Stimulated activated naive B cell treated with anti-CD40 and anti-IgM and Interleukin-4, amounts not matched to agents 10 μg/mL and 1 μg/mL and 100 μg/mL, for 72 hours (primary cell): ENCODE results near the gene SLC2A11.
"Not testable (repeated sequence)": the region's sequence is repeated elsewhere in the genome, so short reads cannot be mapped to it uniquely, and the experiment has no call there.

ENCODE experiments used
- ATAC-seq, 2 donors: fragments of 150-1000 bp; cut with Tn5 transposase; replicated peaks; 2 replicates each; pipeline ENCODE4 v1.10.0; 2021; ENCODE audit warnings: moderate library complexity in 1 of 2
- DNase-seq: peaks from one replicate; pipeline ENCODE4 v3.0.0; 2021
- H3K27ac Mint-ChIP-seq: one replicate; pipeline ENCODE4 v1.8.0; 2022; ENCODE audit warnings: mild to moderate bottlenecking, mixed read lengths
- H3K27me3 Mint-ChIP-seq, 2 donors: one replicate each; pipeline ENCODE4 v1.8.0; 2022; ENCODE audit warnings: mixed read lengths in 2 of 2
- H3K36me3 Mint-ChIP-seq, 2 donors: one replicate each; pipeline ENCODE4 v1.8.0; 2022; ENCODE audit warnings: mixed read lengths in 2 of 2, mild to moderate bottlenecking in 1 of 2
- H3K4me1 Mint-ChIP-seq, 2 donors: one replicate each; pipeline ENCODE4 v1.8.0; 2022; ENCODE audit warnings: mixed read lengths in 2 of 2, mild to moderate bottlenecking in 1 of 2
- H3K4me3 Mint-ChIP-seq, 2 donors: one replicate each; pipeline ENCODE4 v1.8.0; 2022; ENCODE audit warnings: mild to moderate bottlenecking in 2 of 2, mixed read lengths in 2 of 2, moderate library complexity in 1 of 2
- H3K9me3 Mint-ChIP-seq, 2 donors: one replicate each; pipeline ENCODE4 v1.8.0; 2022; ENCODE audit warnings: mixed read lengths in 2 of 2, mild to moderate bottlenecking in 1 of 2

The SLC2A11 gene

DNA sequence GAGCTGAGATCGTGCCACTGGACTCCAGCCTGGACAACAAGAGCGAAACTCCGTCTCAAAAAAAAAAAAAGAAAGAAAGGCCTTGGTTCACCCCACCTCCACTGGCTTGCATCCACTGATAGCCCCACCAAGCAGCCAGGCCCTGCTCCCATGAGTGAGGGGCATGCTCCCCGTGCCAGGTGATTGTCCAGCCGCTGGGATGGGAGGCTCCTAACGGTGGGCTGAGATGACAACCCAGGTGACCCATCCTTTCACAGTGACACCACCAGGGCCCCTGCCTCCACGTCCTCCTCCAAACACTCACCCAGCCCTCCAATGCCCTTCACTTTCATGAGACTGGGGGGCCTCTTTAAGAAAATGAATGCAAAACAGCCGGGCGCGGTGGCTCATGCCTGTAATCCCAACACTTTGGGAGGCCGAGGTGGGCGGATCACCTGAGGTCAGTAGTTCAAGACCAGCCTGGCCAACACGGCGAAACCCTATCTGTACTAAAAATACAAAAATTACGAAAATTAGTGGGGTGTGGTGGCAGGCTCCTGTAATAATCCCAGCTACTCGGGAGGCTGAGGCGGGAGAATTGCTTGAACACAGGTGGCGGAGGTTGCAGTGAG lies 10.3 kb upstream of the SLC2A11 start:
- no peak overlapping the region for H3K27ac Mint-ChIP-seq
- DNase-seq (no peak), ATAC-seq (no peak)
- H3K9me3 Mint-ChIP-seq: no peaks in the 10 kb centered on the region
- H3K4me1 Mint-ChIP-seq: peaks cover 52 to 71% of the 10 kb centered on the region in 2 donors
- H3K4me3 Mint-ChIP-seq: peak overlapping the region in 1 of 2 donors; percentile 4
- no peaks in the 10 kb centered on the region for H3K27me3 Mint-ChIP-seq
- H3K36me3 Mint-ChIP-seq: no peaks in the 10 kb centered on the region

DNA sequence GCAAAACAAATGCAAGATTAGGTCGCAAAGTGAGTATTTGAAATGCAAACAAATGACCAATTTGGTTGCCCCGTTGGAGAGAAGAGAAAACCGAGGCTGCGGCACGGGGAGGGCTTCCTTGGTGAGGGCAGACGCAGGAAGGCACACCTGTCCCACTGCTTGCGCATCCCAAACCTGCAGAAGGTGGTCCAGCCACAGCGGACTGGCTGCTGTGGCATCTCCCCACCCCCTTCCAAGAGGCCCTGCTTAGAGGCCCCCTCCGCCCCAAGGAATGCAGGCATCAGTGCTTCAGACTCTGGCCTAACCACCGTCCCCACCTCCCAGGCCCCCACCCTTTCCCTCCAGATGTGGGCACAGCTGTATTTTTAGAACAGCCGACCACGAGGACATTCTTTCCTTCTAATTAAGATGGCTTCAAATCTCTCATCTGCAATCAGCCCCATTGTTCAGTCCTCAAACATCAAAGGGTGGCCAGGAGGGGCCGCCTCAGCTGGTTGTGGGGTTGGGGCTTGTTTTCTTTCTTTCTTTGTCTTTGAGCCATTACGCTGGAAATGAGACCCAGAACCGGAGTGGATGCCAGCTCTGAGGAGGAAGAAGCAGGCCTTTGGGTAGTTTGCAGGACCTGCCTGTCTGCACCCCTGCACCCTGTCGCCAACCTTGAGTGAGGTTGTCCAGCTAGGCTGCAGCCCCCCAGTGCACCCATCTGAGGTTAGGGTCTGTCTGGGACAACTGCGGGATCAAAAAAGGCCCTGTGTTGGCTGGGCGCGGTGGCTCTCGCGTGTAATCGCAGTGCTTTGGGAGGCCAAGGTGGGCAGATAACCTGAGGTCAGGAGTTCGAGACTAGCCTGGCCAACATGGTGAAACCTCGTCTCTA lies 9.4 kb upstream of the SLC2A11 start:
- Mint-ChIP-seq H3K27ac (no peak overlapping the region), H3K4me1 (peaks cover 47 to 63% of the 10 kb centered on the region in 2 donors), H3K36me3 (no peaks in the 10 kb centered on the region), H3K9me3 (no peaks in the 10 kb centered on the region), H3K4me3 (no peak overlapping the region), H3K27me3 (no peaks in the 10 kb centered on the region)
- DNase-seq (no peak), ATAC-seq (no peak)

DNA sequence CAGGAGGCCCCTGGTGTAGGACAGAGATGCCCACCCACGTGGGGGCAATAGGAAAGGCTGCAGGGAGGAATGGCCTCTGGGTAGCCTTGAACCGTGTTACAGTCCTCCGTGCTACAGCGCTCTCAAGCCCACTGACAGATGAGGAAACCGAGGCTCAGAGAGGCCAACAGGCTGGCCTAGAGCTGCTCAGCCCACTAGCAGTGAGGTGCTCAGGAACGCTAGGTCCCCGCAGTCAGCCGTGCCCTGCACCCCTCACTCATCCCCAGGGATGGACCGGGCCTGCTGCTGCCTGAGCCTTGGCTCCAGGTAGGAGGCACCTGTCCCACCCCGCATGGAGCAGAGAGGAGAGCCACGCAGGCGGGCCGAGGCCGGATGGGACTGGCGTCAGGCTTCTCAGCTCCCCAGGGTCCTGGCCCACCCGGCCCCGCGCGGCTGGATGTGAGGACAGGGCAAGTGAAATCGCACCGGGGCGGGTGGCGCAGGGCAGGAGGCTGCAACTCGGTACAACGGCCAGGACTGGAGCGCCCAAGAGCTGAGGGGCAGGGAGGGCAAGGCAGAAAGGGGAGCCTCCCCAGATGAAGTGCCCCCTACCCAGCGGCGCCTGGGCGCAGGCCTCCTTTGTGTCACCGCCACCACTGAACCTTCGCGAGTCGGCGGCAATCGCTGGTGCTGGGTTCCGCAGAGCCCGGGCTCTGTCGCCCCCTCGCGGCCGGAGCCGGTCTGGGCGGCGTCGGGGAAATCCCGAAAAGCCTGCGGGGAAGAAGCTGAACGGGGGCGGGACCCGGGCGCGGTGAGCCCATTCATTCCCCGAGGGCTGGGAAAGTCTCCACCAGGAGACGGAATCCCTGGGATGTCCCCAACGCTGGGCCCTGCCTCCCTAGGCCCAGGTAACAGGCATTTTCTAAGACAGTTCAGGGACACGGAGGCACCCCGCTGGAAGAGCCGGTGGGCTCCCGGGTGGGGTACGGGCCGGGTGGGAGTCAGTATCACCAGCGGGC lies 8.4 kb upstream of the SLC2A11 start:
- Mint-ChIP-seq H3K4me1 (peaks cover 43 to 57% of the 10 kb centered on the region in 2 donors), H3K27me3 (no peaks in the 10 kb centered on the region)

GRCh38 chr22:23850136-23850611 lies 7.5 kb upstream of the SLC2A11 start:
- H3K9me3 Mint-ChIP-seq: no peaks in the 10 kb centered on the region
- peak in 1 of 2 donors; percentile 48 for ATAC-seq
- H3K27me3 Mint-ChIP-seq: no peaks in the 10 kb centered on the region
- peak overlapping the region; percentile 81 for H3K27ac Mint-ChIP-seq
- H3K4me3 Mint-ChIP-seq: peak overlapping the region; percentile 53 to 66
- no peaks in the 10 kb centered on the region for H3K36me3 Mint-ChIP-seq
- no peak for DNase-seq
- peaks cover 35 to 49% of the 10 kb centered on the region in 2 donors for H3K4me1 Mint-ChIP-seq

More for the DNA sequence above, 8.4 kb upstream of the SLC2A11 start:
- H3K9me3 Mint-ChIP-seq: no peaks in the 10 kb centered on the region
- peak; percentile 71 to 77 for ATAC-seq
- peak overlapping the region; percentile 76 for H3K27ac Mint-ChIP-seq
- peak overlapping the region; percentile 64 to 76 for H3K4me3 Mint-ChIP-seq
- no peaks in the 10 kb centered on the region for H3K36me3 Mint-ChIP-seq
- peak; percentile 82 for DNase-seq

DNA sequence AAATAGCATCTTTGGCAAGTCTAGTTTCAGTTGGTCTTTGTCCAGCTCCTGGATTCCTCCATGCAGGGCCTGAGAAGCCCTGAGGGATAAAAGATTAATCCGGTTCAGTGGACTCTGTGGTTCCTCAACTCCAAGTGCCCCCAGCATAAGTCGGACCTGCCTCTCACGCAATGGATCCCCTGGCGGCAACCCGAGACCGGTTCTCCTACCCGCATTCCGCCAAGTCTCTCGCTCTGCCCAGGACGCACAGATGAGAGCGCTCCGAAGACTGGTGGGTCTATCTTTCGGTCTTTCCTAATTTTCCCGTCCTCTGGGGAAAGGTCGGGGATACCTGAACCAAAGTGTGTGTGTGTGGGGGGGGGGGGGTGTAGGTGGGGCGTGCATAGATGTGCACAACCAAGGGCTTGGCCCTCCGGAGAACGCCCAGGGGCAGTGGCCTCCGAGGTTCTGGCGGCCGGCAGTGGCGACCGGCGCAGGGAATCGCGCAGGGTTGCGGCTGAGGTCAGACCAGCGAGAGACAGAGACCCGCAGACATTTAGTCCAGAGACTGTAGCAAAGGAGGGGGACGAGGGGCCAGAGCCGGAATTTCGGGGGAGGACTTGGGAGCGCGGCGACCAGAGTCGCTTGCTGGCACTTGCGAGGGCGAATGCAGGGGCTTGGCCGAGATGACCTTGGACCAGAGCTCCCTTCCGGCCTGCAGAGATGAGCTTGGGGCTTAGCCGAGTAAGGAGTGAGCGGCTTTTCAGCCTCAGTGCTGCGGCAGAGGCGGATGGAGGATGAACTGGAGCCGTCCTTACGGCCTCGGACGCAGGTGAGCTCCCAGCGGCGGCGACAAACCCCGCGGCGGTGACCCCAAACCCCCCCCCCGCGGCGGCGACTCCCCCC lies 712 bp upstream of the SLC2A11 start:
- H3K27ac Mint-ChIP-seq: peak overlapping the region; percentile 98
- H3K36me3 Mint-ChIP-seq: peaks cover 0 to 2% of the 10 kb centered on the region in 2 donors
- no peaks in the 10 kb centered on the region for H3K27me3 Mint-ChIP-seq
- peak; percentile 64 to 67 for ATAC-seq
- peaks cover 14 to 24% of the 10 kb centered on the region in 2 donors for H3K4me1 Mint-ChIP-seq
- peak; percentile 51 for DNase-seq
- H3K9me3 Mint-ChIP-seq: no peaks in the 10 kb centered on the region
- peak overlapping the region; percentile 96 to 97 for H3K4me3 Mint-ChIP-seq

DNA sequence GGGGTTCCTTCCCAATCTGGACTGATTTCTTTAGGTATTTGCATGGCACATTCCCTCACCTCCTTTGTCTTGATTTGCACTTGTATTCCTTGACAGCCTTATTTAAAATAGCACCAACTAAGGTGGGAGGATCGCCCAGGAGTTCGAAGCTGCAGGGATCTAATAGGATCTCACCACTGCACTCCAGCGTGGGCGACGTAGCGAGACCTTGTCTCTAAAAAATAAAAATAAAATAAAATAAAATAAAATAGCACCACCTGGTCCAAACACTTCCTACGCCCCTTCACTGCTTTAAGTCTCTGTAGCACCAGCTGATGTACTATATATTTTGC lies 775 bp downstream of the SLC2A11 start:
- ATAC-seq: no peak
- Mint-ChIP-seq H3K9me3 (no peaks in the 10 kb centered on the region), H3K36me3 (peaks cover 6 to 16% of the 10 kb centered on the region in 2 donors), H3K4me1 (peaks cover 22 to 31% of the 10 kb centered on the region in 2 donors), H3K4me3 (peak overlapping the region; percentile 96 to 97), H3K27ac (peak overlapping the region; percentile 98), H3K27me3 (no peaks in the 10 kb centered on the region)
- no peak for DNase-seq

- H3K27ac Mint-ChIP-seq: no peak overlapping the region
- ATAC-seq (no peak), DNase-seq (no peak)
- H3K4me1 Mint-ChIP-seq: peaks cover 24 to 31% of the 10 kb centered on the region in 2 donors
- H3K9me3 Mint-ChIP-seq: no peaks in the 10 kb centered on the region
- peak overlapping the region; percentile 96 to 97 for H3K4me3 Mint-ChIP-seq
- H3K27me3 Mint-ChIP-seq: no peaks in the 10 kb centered on the region
- H3K36me3 Mint-ChIP-seq: peaks cover 13 to 19% of the 10 kb centered on the region in 2 donors
Observed at GRCh38 chr22:23859201-23859600, 1.5 kb downstream of the SLC2A11 start.

- ATAC-seq, DNase-seq, H3K27me3 Mint-ChIP-seq, H3K9me3 Mint-ChIP-seq, H3K4me3 Mint-ChIP-seq, H3K27ac Mint-ChIP-seq: not testable (repeated sequence)
- peaks cover 24 to 31% of the 10 kb centered on the region in 2 donors for H3K4me1 Mint-ChIP-seq
- peaks cover 13 to 19% of the 10 kb centered on the region in 2 donors for H3K36me3 Mint-ChIP-seq
Observed at GRCh38 chr22:23860187-23860586, 2.5 kb downstream of the SLC2A11 start.

- Mint-ChIP-seq H3K27me3 (no peaks in the 10 kb centered on the region), H3K9me3 (no peaks in the 10 kb centered on the region), H3K36me3 (peaks cover 20 to 33% of the 10 kb centered on the region in 2 donors), H3K4me1 (peaks cover 19 to 29% of the 10 kb centered on the region in 2 donors), H3K27ac (no peak overlapping the region), H3K4me3 (no peak overlapping the region)
- ATAC-seq: peak in 1 of 2 donors; percentile 15
- no peak for DNase-seq
Observed at GRCh38 chr22:23862103-23862502, 4.4 kb downstream of the SLC2A11 start.

DNA sequence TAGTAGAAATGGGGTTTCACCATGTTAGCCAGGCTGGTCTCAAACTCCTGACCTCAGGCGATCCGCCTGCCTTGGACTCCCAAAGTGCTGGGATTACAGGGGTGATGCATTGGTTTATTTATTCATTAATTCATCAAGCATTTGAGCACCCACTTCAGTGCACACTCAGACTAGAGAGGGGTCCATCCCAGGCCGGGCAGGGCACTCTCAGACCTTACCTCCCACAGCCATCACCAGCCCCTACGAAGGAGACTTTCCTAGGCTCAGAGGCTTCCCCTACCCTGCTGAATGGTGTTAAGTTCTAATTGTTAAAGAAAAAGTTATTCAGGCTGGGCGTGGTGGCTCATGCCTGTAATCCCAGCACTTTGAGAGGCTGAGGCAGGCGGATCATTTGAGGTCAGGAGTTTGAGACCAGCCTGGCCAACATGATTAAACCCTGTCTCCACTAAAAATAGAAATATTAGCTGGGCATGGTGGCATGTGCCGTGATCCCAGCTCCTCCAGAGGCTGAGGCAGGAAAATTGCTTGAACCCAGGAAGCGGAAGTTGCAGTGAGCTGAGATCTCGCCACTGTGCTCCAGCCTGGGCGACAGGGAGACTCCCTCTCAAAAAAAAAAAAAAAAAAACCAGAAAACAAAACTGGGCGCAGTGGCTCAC lies 7.0 kb downstream of the SLC2A11 start:
- DNase-seq, ATAC-seq, H3K27ac Mint-ChIP-seq, H3K9me3 Mint-ChIP-seq, H3K4me3 Mint-ChIP-seq, H3K27me3 Mint-ChIP-seq: not testable (repeated sequence)
- peaks cover 30 to 49% of the 10 kb centered on the region in 2 donors for H3K36me3 Mint-ChIP-seq
- H3K4me1 Mint-ChIP-seq: peaks cover 12 to 15% of the 10 kb centered on the region in 2 donors

DNA sequence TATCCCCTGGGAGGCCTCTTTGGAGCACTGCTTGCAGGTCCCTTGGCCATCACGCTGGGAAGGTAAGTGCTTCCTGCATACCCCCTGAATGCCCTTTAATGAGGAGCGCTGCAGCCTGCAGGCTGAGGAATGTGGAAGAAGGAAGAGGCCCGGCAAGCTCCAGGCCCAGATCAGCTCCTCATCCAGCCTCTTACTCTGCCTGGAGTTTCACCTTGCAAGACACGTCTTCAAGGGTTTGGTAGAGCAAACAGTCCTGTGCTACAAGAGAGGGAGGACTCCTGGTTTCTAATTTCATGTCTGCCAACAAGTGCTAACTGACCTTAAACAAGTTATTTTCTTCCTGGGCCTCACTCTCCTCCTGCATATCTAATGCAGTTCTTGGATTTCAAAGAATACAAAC lies 10.9 kb downstream of the SLC2A11 start:
- Mint-ChIP-seq H3K9me3 (no peaks in the 10 kb centered on the region), H3K36me3 (peaks cover 30 to 43% of the 10 kb centered on the region in 2 donors), H3K27ac (no peak overlapping the region), H3K4me1 (peaks cover 2 to 6% of the 10 kb centered on the region in 2 donors), H3K27me3 (no peaks in the 10 kb centered on the region), H3K4me3 (no peak overlapping the region)
- ATAC-seq (no peak), DNase-seq (no peak)

GRCh38 chr22:23874871-23875270 lies 17.2 kb downstream of the SLC2A11 start:
- Mint-ChIP-seq H3K4me1 (peaks cover 0 to 2% of the 10 kb centered on the region in 2 donors), H3K27me3 (no peaks in the 10 kb centered on the region), H3K27ac (no peak overlapping the region), H3K36me3 (peaks cover 32 to 45% of the 10 kb centered on the region in 2 donors), H3K4me3 (no peak overlapping the region), H3K9me3 (no peaks in the 10 kb centered on the region)
- ATAC-seq (peak in 1 of 2 donors; percentile 67), DNase-seq (no peak)

DNA sequence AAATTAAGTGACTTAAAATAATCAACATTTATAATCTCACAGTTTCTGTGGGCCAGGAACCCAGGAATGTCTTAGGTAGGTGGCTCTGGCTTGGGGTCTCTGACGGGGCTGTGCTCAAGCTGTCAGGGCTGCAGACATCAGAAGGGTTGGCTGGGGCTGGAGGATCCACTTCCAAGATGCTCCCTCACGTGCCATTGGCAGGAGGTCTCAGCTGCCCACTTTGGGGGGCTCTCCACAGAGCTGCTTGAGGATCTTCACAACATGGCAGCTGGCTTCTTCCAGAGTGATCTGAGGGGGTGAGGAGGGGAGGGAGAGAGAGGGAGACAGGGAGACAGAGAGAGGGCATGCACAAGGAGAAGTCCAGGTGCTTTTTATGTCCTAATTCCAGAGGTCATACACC lies 18.1 kb downstream of the SLC2A11 start:
- DNase-seq (no peak), ATAC-seq (no peak)
- Mint-ChIP-seq H3K9me3 (no peaks in the 10 kb centered on the region), H3K27ac (no peak overlapping the region), H3K4me3 (no peak overlapping the region), H3K27me3 (no peaks in the 10 kb centered on the region), H3K36me3 (peaks cover 30 to 40% of the 10 kb centered on the region in 2 donors), H3K4me1 (peaks cover 0 to 2% of the 10 kb centered on the region in 2 donors)
